Measurements from ENCODE around the gene PEA15. TPM values are rescaled to one million over a fixed set of nuclear protein-coding genes. Genes with fewer than 3 reads are reported as not detected.

PEA15 gene
- total and polyA plus RNA-seq, 2 experiments from 2014 or later: 368 to 638 TPM

GRCh38 chr1:160227561-160227960 is 22.4 kb downstream of the PEA15 start:
- no peak overlapping the region for H3K4me2 ChIP-seq (ENCODE audit: unreplicated experiment)
- WGBS, 2 experiments (ENCODE audit: low coverage in 1 of 2, low lambda C conversion rate in 2 of 2, missing lambda C conversion rate in 2 of 2): 100% methylated on average over 1 of the region's 1 CpG
- H3K9ac ChIP-seq: no peak overlapping the region
- H2AFZ ChIP-seq: no peak overlapping the region
- no peaks in the 10 kb centered on the region for H3K79me2 ChIP-seq (ENCODE audit: insufficient read depth)
- no peak overlapping the region for H3K4me3 ChIP-seq
- H3K36me3 ChIP-seq (ENCODE audit: low read depth): peaks cover 70% of the 10 kb centered on the region
- no peaks in the 10 kb centered on the region for H4K20me1 ChIP-seq (ENCODE audit: insufficient read depth)
- no peak for DNase-seq
- TF ChIP-seq EZH2 (IDR thresholded peaks at IDR 0.05; ENCODE audit: insufficient read depth, poor library complexity, severe bottlenecking): no peak
- TF ChIP-seq EZH2phosphoT487 (IDR thresholded peaks at IDR 0.05; ENCODE audit: insufficient read depth, low read depth): no peak
- no peaks in the 10 kb centered on the region for H3K9me3 ChIP-seq (ENCODE audit: low read depth)
- no peaks in the 10 kb centered on the region for H3K9me2 ChIP-seq (ENCODE audit: insufficient read depth)
- no peaks in the 10 kb centered on the region for H3K4me1 ChIP-seq (ENCODE audit: insufficient read depth)
- no peaks in the 10 kb centered on the region for H3F3A ChIP-seq (ENCODE audit: insufficient read depth)
- no peak overlapping the region for H3K27ac ChIP-seq
- no peaks in the 10 kb centered on the region for H3K27me3 ChIP-seq (replicated peaks; ENCODE audit: insufficient read depth)
- in situ Hi-C loops (cut with MboI): no loop called here

GRCh38 chr1:160228431-160228830 is 23.2 kb downstream of the PEA15 start:
- no peaks in the 10 kb centered on the region for H3K9me3 ChIP-seq (ENCODE audit: low read depth)
- peaks cover 68% of the 10 kb centered on the region for H3K36me3 ChIP-seq (ENCODE audit: low read depth)
- H3K4me1 ChIP-seq (ENCODE audit: insufficient read depth): no peaks in the 10 kb centered on the region
- H3K4me3 ChIP-seq: no peak overlapping the region
- DNase-seq: no peak
- H3K27me3 ChIP-seq (replicated peaks; ENCODE audit: insufficient read depth): no peaks in the 10 kb centered on the region
- H3K9me2 ChIP-seq (ENCODE audit: insufficient read depth): no peaks in the 10 kb centered on the region
- no peak overlapping the region for H2AFZ ChIP-seq
- no peak overlapping the region for H3K4me2 ChIP-seq (ENCODE audit: unreplicated experiment)
- no peak overlapping the region for H3K9ac ChIP-seq
- no peaks in the 10 kb centered on the region for H3F3A ChIP-seq (ENCODE audit: insufficient read depth)
- TF ChIP-seq EZH2 (IDR thresholded peaks at IDR 0.05; ENCODE audit: insufficient read depth, poor library complexity, severe bottlenecking) (no peak), EZH2phosphoT487 (IDR thresholded peaks at IDR 0.05; ENCODE audit: insufficient read depth, low read depth) (no peak)
- in situ Hi-C loops (cut with MboI): no loop called here
- no peak overlapping the region for H3K27ac ChIP-seq
- no peaks in the 10 kb centered on the region for H3K79me2 ChIP-seq (ENCODE audit: insufficient read depth)
- no peaks in the 10 kb centered on the region for H4K20me1 ChIP-seq (ENCODE audit: insufficient read depth)

GRCh38 chr1:160232911-160233310 is 27.7 kb downstream of the PEA15 start:
- no peaks in the 10 kb centered on the region for H4K20me1 ChIP-seq (ENCODE audit: insufficient read depth)
- in situ Hi-C loops (cut with MboI): no loop called here
- TF ChIP-seq EZH2 (IDR thresholded peaks at IDR 0.05; ENCODE audit: insufficient read depth, poor library complexity, severe bottlenecking) (no peak), EZH2phosphoT487 (IDR thresholded peaks at IDR 0.05; ENCODE audit: insufficient read depth, low read depth) (no peak)

GRCh38 chr1:160236806-160237205 is 31.6 kb downstream of the PEA15 start:
- WGBS, 2 experiments (ENCODE audit: low coverage in 1 of 2, low lambda C conversion rate in 2 of 2, missing lambda C conversion rate in 2 of 2): 98% methylated on average over 5 of the region's 5 CpGs
- H3K4me3 ChIP-seq: no peak overlapping the region
- no peak for TF ChIP-seq EZH2 (IDR thresholded peaks at IDR 0.05; ENCODE audit: insufficient read depth, poor library complexity, severe bottlenecking)
- no peak for TF ChIP-seq EZH2phosphoT487 (IDR thresholded peaks at IDR 0.05; ENCODE audit: insufficient read depth, low read depth)
- in situ Hi-C loops (cut with MboI): no loop called here
- no peak overlapping the region for H3K9ac ChIP-seq
- H3K9me2 ChIP-seq (ENCODE audit: insufficient read depth): no peaks in the 10 kb centered on the region
- H3K79me2 ChIP-seq (ENCODE audit: insufficient read depth): 0 out of 2 replicates have a peak, but pooled peaks cover 10% of the 10 kb centered on the region
- no peak overlapping the region for H3K27ac ChIP-seq
- no peaks in the 10 kb centered on the region for H3F3A ChIP-seq (ENCODE audit: insufficient read depth)
- no peaks in the 10 kb centered on the region for H3K27me3 ChIP-seq (replicated peaks; ENCODE audit: insufficient read depth)
- no peaks in the 10 kb centered on the region for H4K20me1 ChIP-seq (ENCODE audit: insufficient read depth)
- peaks cover 49% of the 10 kb centered on the region for H3K36me3 ChIP-seq (ENCODE audit: low read depth)
- H3K4me2 ChIP-seq (ENCODE audit: unreplicated experiment): no peak overlapping the region
- H3K4me1 ChIP-seq (ENCODE audit: insufficient read depth): no peaks in the 10 kb centered on the region
- H3K9me3 ChIP-seq (ENCODE audit: low read depth): no peaks in the 10 kb centered on the region
- H2AFZ ChIP-seq: no peak overlapping the region
- DNase-seq: no peak

More at GRCh38 chr1:160232911-160233310, 27.7 kb downstream of the PEA15 start:
- no peaks in the 10 kb centered on the region for H3K4me1 ChIP-seq (ENCODE audit: insufficient read depth)
- no peak overlapping the region for H3K4me2 ChIP-seq (ENCODE audit: unreplicated experiment)
- no peaks in the 10 kb centered on the region for H3F3A ChIP-seq (ENCODE audit: insufficient read depth)
- no peaks in the 10 kb centered on the region for H3K27me3 ChIP-seq (replicated peaks; ENCODE audit: insufficient read depth)
- no peak overlapping the region for H3K9ac ChIP-seq
- no peak for DNase-seq
- H2AFZ ChIP-seq: no peak overlapping the region
- H3K9me3 ChIP-seq (ENCODE audit: low read depth): no peaks in the 10 kb centered on the region
- no peaks in the 10 kb centered on the region for H3K9me2 ChIP-seq (ENCODE audit: insufficient read depth)
- no peak overlapping the region for H3K27ac ChIP-seq
- H3K36me3 ChIP-seq (ENCODE audit: low read depth): peaks cover 55% of the 10 kb centered on the region
- H3K4me3 ChIP-seq: no peak overlapping the region
- no peaks in the 10 kb centered on the region for H3K79me2 ChIP-seq (ENCODE audit: insufficient read depth)

GRCh38 chr1:160237558-160237957 is 32.4 kb downstream of the PEA15 start:
- Histone ChIP-seq H3K4me3 (no peak overlapping the region), H3K36me3 (ENCODE audit: low read depth) (peaks cover 46% of the 10 kb centered on the region), H3F3A (ENCODE audit: insufficient read depth) (no peaks in the 10 kb centered on the region), H3K9me2 (ENCODE audit: insufficient read depth) (no peaks in the 10 kb centered on the region), H3K4me1 (ENCODE audit: insufficient read depth) (no peaks in the 10 kb centered on the region), H3K4me2 (ENCODE audit: unreplicated experiment) (no peak overlapping the region), H3K9ac (no peak overlapping the region), H4K20me1 (ENCODE audit: insufficient read depth) (no peaks in the 10 kb centered on the region), H3K27ac (no peak overlapping the region), H2AFZ (no peak overlapping the region), H3K9me3 (ENCODE audit: low read depth) (no peaks in the 10 kb centered on the region), H3K27me3 (replicated peaks; ENCODE audit: insufficient read depth) (no peaks in the 10 kb centered on the region), H3K79me2 (ENCODE audit: insufficient read depth) (peaks cover 17% of the 10 kb centered on the region)
- 92 to 98% methylated on average over 2 of the region's 2 CpGs for WGBS, 2 experiments (ENCODE audit: low coverage in 1 of 2, low lambda C conversion rate in 2 of 2, missing lambda C conversion rate in 2 of 2)
- in situ Hi-C loops (cut with MboI): no loop called here
- TF ChIP-seq EZH2phosphoT487 (IDR thresholded peaks at IDR 0.05; ENCODE audit: insufficient read depth, low read depth): no peak
- TF ChIP-seq EZH2 (IDR thresholded peaks at IDR 0.05; ENCODE audit: insufficient read depth, poor library complexity, severe bottlenecking): no peak
- DNase-seq: no peak

Measured in GM23248 (cell line).